RWPE2 (cell line): ENCODE measurements around the gene OLA1.
A peak's percentile ranks its signal among the peaks of the same experiment; 100 is the strongest.

Experiments used
- ATAC-seq: fragments of 200-7000 bp; cut with Tn5 transposase; 3 replicates; pipeline ENCODE4 v1.9.1; 2021; ENCODE audit warnings: low read depth
- DNase-seq: peaks from one replicate; pipeline ENCODE4 v3.0.0-alpha.2; 2020; ENCODE audit warnings: low spot score
- H3K27ac ChIP-seq: fragments of 450-650 bp; 2 replicates; pipeline ENCODE4 v1.5.1; 2017; ENCODE audit warnings: mild to moderate bottlenecking; ENCODE audit not compliant: poor library complexity, severe bottlenecking
- H3K27me3 ChIP-seq: fragments of 250-450 bp; sonication (Bioruptor Pico); 2 replicates; pipeline ENCODE4 v1.5.1; 2021; ENCODE audit warnings: mild to moderate bottlenecking, moderate library complexity; ENCODE audit not compliant: insufficient read depth, poor library complexity, severe bottlenecking
- H3K36me3 ChIP-seq: fragments of 250-450 bp; sonication (Bioruptor Pico); 2 replicates; pipeline ENCODE4 v1.5.1; 2020; ENCODE audit warnings: low read depth, mild to moderate bottlenecking, moderate library complexity
- H3K4me1 ChIP-seq: fragments of 250-450 bp; sonication (Bioruptor Pico); 2 replicates; pipeline ENCODE4 v1.5.1; 2021; ENCODE audit warnings: mild to moderate bottlenecking, moderate library complexity; ENCODE audit not compliant: insufficient read depth, poor library complexity, severe bottlenecking
- H3K4me3 ChIP-seq: fragments of 250-450 bp; sonication (Bioruptor Pico); 2 replicates; pipeline ENCODE4 v1.5.1; 2021; ENCODE audit warnings: mild to moderate bottlenecking, moderate library complexity; ENCODE audit not compliant: severe bottlenecking
- H3K9me3 ChIP-seq: fragments of 250-450 bp; sonication (Bioruptor Pico); 2 replicates; pipeline ENCODE4 v1.5.1; 2021; ENCODE audit warnings: mild to moderate bottlenecking, moderate library complexity; ENCODE audit not compliant: severe bottlenecking
- TF ChIP-seq, protein P1 (sequence below): fragments of 450-650 bp; IDR thresholded peaks from one replicate; pipeline ENCODE4 v1.5.1; 2017; ENCODE audit warnings: mild to moderate bottlenecking, moderate library complexity; ENCODE audit not compliant: poor library complexity, severe bottlenecking

OLA1 gene

DNA sequence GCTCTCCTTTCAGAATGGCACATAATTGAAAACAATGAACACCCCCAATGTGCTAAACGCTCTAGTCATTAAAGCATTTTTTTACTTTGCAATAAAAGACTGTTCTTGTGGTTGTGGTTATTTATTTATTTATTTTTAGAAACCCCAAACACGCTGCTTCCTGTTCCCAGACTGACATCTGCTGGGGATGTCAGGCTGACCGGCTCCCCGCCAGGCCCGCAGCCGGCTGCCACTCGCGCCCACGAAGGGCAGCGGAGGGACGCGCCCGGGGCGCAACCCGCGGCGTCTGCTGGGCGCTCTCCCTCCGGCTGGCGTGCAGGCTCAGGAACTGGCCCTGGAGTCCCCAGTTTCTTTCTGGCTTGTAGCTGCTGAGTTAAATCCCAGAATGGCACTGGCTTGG lies 200.1 kb downstream of the OLA1 start:
- ATAC-seq = no peak
- DNase-seq = no peak
- Histone ChIP-seq H3K4me1 (peaks cover 7% of the 10 kb centered on the region), H3K36me3 (no peaks in the 10 kb centered on the region), H3K9me3 (no peaks in the 10 kb centered on the region), H3K4me3 (no peak overlapping the region), H3K27ac (no peak overlapping the region), H3K27me3 (no peaks in the 10 kb centered on the region)
- TF ChIP-seq, protein P1, sequence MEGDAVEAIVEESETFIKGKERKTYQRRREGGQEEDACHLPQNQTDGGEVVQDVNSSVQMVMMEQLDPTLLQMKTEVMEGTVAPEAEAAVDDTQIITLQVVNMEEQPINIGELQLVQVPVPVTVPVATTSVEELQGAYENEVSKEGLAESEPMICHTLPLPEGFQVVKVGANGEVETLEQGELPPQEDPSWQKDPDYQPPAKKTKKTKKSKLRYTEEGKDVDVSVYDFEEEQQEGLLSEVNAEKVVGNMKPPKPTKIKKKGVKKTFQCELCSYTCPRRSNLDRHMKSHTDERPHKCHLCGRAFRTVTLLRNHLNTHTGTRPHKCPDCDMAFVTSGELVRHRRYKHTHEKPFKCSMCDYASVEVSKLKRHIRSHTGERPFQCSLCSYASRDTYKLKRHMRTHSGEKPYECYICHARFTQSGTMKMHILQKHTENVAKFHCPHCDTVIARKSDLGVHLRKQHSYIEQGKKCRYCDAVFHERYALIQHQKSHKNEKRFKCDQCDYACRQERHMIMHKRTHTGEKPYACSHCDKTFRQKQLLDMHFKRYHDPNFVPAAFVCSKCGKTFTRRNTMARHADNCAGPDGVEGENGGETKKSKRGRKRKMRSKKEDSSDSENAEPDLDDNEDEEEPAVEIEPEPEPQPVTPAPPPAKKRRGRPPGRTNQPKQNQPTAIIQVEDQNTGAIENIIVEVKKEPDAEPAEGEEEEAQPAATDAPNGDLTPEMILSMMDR = peak; percentile 11

GRCh38 chr2:174047746-174048145 lies 200.6 kb downstream of the OLA1 start:
- Histone ChIP-seq H3K36me3 (no peaks in the 10 kb centered on the region), H3K27ac (no peak overlapping the region), H3K9me3 (no peaks in the 10 kb centered on the region), H3K4me1 (peaks cover 7% of the 10 kb centered on the region), H3K27me3 (no peaks in the 10 kb centered on the region), H3K4me3 (no peak overlapping the region)
- ATAC-seq (no peak), DNase-seq (no peak)
- TF ChIP-seq, protein P1 = no peak

- ATAC-seq (no peak), DNase-seq (no peak)
- H3K27me3 ChIP-seq = no peaks in the 10 kb centered on the region
- H3K4me3 ChIP-seq = no peak overlapping the region
- TF ChIP-seq, protein P1 = no peak
- H3K9me3 ChIP-seq = no peaks in the 10 kb centered on the region
- H3K36me3 ChIP-seq = no peaks in the 10 kb centered on the region
- H3K4me1 ChIP-seq = no peaks in the 10 kb centered on the region
- no peak overlapping the region for H3K27ac ChIP-seq
Measured at GRCh38 chr2:174046172-174046571, 202.2 kb downstream of the OLA1 start.

- TF ChIP-seq, protein P1 = no peak
- ATAC-seq = no peak
- no peaks in the 10 kb centered on the region for H3K9me3 ChIP-seq
- no peak overlapping the region for H3K4me3 ChIP-seq
- no peaks in the 10 kb centered on the region for H3K27me3 ChIP-seq
- H3K27ac ChIP-seq = no peak overlapping the region
- no peaks in the 10 kb centered on the region for H3K36me3 ChIP-seq
- DNase-seq = no peak
- peaks cover 2% of the 10 kb centered on the region for H3K4me1 ChIP-seq
Measured at GRCh38 chr2:174044556-174044955, 203.8 kb downstream of the OLA1 start.

GRCh38 chr2:174040417-174040701 lies 208.0 kb downstream of the OLA1 start:
- no peak for ATAC-seq
- no peak overlapping the region for H3K4me3 ChIP-seq
- H3K27me3 ChIP-seq = no peaks in the 10 kb centered on the region
- no peak for DNase-seq
- H3K27ac ChIP-seq = no peak overlapping the region
- H3K4me1 ChIP-seq = peaks cover 17% of the 10 kb centered on the region
- H3K9me3 ChIP-seq = no peaks in the 10 kb centered on the region
- no peaks in the 10 kb centered on the region for H3K36me3 ChIP-seq
- TF ChIP-seq, protein P1 = no peak
